ENCODE measurements around the gene HIVEP3. TPM values are rescaled to one million over a fixed set of nuclear protein-coding genes. Genes with fewer than 3 reads are reported as not detected.

Gene HIVEP3
- total RNA-seq, 2 experiments from 2014 or later, result 18.6 to 20.4 TPM

- ATAC-seq (no peak), DNase-seq (no peak)
- no peaks in the 10 kb centered on the region for H3K27me3 Mint-ChIP-seq
- no peak overlapping the region for H3K4me3 Mint-ChIP-seq
- H3K36me3 Mint-ChIP-seq (ENCODE audit: low read depth), result peaks cover 4% of the 10 kb centered on the region
- intact Hi-C loops (cut with micrococcal nuclease), result no loop called here
- CTCF ChIA-PET, result interaction anchor here (1.0 to 1.5 kb wide), 4 partner anchors 9 to 226 kb away, joined by 3 to 4 read pairs (median 4); no protein-coding TSS in a partner anchor
- H3K27ac Mint-ChIP-seq, result no peak overlapping the region
- peaks cover 2% of the 10 kb centered on the region for H3K9me3 Mint-ChIP-seq
- POLR2A ChIA-PET, result interaction anchor here (2.0 kb wide), 1 partner anchor 11 kb away, joined by 8 read pairs; no protein-coding TSS in a partner anchor
- no peak for TF ChIP-seq CTCF (IDR thresholded peaks at IDR 0.05)
- peaks cover 58% of the 10 kb centered on the region for H3K4me1 Mint-ChIP-seq (ENCODE audit: low read depth)
Observed at GRCh38 chr1:41788427-41788826, 130.3 kb downstream of the HIVEP3 start.

DNA sequence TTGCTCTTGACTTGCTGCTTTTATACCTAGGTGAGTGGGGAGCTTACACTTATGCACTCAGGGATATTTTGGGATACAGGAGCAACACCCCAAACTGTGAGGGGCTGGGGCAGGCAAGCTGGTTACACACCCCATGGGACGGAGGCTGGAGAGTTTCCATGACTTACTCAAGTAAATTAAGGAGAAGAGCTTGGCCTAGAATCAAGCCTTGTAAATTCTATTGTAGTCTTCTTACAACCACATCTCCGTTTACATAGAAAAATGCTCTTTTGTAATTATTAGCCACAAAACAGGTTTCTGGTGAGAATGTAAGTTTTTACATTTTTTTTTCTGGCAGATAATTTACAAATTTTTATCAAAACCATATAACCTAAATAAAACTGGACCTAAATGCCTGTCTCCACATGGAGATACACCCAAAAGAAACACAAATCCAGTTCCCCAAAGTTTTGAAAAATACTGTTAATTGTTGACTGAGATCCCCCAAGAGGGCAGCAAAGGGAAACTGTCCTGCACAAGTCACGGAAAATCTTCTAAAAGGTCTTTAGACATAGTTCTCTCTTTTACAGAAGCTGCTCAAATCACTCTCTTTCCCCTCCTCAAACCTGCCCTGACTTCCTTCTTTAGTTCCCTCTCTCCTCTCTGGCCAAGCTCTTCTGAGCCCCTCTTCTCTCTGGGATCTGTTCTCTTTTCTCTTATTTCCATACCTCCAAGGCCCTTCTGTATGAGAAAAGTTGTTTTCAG lies 134.0 kb downstream of the HIVEP3 start:
- H3K27me3 Mint-ChIP-seq, result no peaks in the 10 kb centered on the region
- H3K4me1 Mint-ChIP-seq (ENCODE audit: low read depth), result peaks cover 41% of the 10 kb centered on the region
- H3K4me3 Mint-ChIP-seq, result peak overlapping the region; percentile 52
- DNase-seq, result no peak
- peaks cover 2% of the 10 kb centered on the region for H3K36me3 Mint-ChIP-seq (ENCODE audit: low read depth)
- H3K27ac Mint-ChIP-seq, result peak overlapping the region; percentile 77
- POLR2A ChIA-PET, result interaction anchor here (0.6 to 1.1 kb wide), 2 partner anchors 8 to 94 kb away, joined by 3 read pairs; no protein-coding TSS in a partner anchor
- intact Hi-C loops (cut with micrococcal nuclease), result no loop called here
- ATAC-seq, result no peak
- H3K9me3 Mint-ChIP-seq, result peaks cover 2% of the 10 kb centered on the region
- CTCF ChIA-PET, result interaction anchor here (0.9 to 1.2 kb wide), 6 partner anchors 8 to 117 kb away, joined by 3 to 5 read pairs (median 3); no protein-coding TSS in a partner anchor
- TF ChIP-seq CTCF (IDR thresholded peaks at IDR 0.05), result no peak

- DNase-seq, result peak; percentile 76
- POLR2A ChIA-PET, result interaction anchor here (0.5 to 1.5 kb wide), 3 partner anchors 10 to 1866 kb away, joined by 3 to 4 read pairs (median 4); no protein-coding TSS in a partner anchor
Observed at GRCh38 chr1:41783189-41783639, 135.5 kb downstream of the HIVEP3 start.

GRCh38 chr1:41780916-41781315 lies 137.8 kb downstream of the HIVEP3 start:
- no peak for TF ChIP-seq CTCF (IDR thresholded peaks at IDR 0.05)

More at GRCh38 chr1:41783189-41783639, 135.5 kb downstream of the HIVEP3 start:
- H3K4me3 Mint-ChIP-seq, result peak overlapping the region; percentile 60
- no peaks in the 10 kb centered on the region for H3K27me3 Mint-ChIP-seq
- H3K4me1 Mint-ChIP-seq (ENCODE audit: low read depth), result peaks cover 42% of the 10 kb centered on the region
- TF ChIP-seq CTCF (IDR thresholded peaks at IDR 0.05), result no peak
- intact Hi-C loops (cut with micrococcal nuclease), result no loop called here
- H3K27ac Mint-ChIP-seq, result peak overlapping the region; percentile 82
- CTCF ChIA-PET, result interaction anchor here (1.6 kb wide), 1 partner anchor 24 kb away, joined by 4 read pairs; no protein-coding TSS in a partner anchor
- ATAC-seq, result peak; percentile 93
- H3K9me3 Mint-ChIP-seq, result peaks cover 2% of the 10 kb centered on the region
- peaks cover 2% of the 10 kb centered on the region for H3K36me3 Mint-ChIP-seq (ENCODE audit: low read depth)

More at GRCh38 chr1:41780916-41781315, 137.8 kb downstream of the HIVEP3 start:
- ATAC-seq, result no peak
- Mint-ChIP-seq H3K27ac (no peak overlapping the region), H3K4me3 (no peak overlapping the region), H3K9me3 (peaks cover 2% of the 10 kb centered on the region), H3K27me3 (no peaks in the 10 kb centered on the region), H3K36me3 (ENCODE audit: low read depth) (peaks cover 2% of the 10 kb centered on the region), H3K4me1 (ENCODE audit: low read depth) (peaks cover 37% of the 10 kb centered on the region)
- intact Hi-C loops (cut with micrococcal nuclease), result no loop called here
- no peak for DNase-seq
- POLR2A ChIA-PET, result interaction anchor here (0.8 to 1.5 kb wide), 4 partner anchors 21 to 116 kb away, joined by 3 to 6 read pairs (median 4); no protein-coding TSS in a partner anchor
- CTCF ChIA-PET, result interaction anchor here (0.7 to 2.5 kb wide), 4 partner anchors 10 to 393 kb away, joined by 3 to 9 read pairs (median 4); no protein-coding TSS in a partner anchor
